ENCODE results near the gene FKBP2. TPM values are rescaled to one million over a fixed set of nuclear protein-coding genes. Genes with fewer than 3 reads are reported as not detected.

Gene FKBP2
- total and polyA plus RNA-seq, 4 donors, result 60.8 to 241 (median 124) TPM

GRCh38 chr11:64275031-64275800, 34.3 kb downstream of the FKBP2 start:
- no peak for TF ChIP-seq GABPA (IDR thresholded peaks at IDR 0.05 in 1 of 2, conservative IDR thresholded peaks at IDR 0.05 in 1 of 2)
- TF ChIP-seq RAD21 (IDR thresholded peaks at IDR 0.05), result no peak
- TF ChIP-seq FOXA1 (IDR thresholded peaks at IDR 0.05), result no peak
- TF ChIP-seq EGR1 (IDR thresholded peaks at IDR 0.05; ENCODE audit: low read depth in 2 of 2), result no peak
- TF ChIP-seq YY1 (IDR thresholded peaks at IDR 0.05), result no peak
- TF ChIP-seq MAX (IDR thresholded peaks at IDR 0.05), result no peak
- TF ChIP-seq HNF4A (conservative IDR thresholded peaks at IDR 0.05), result no peak
- TF ChIP-seq CTCF (IDR thresholded peaks at IDR 0.05; ENCODE audit: low read depth, low read length, missing input control), result no peak
- Histone ChIP-seq H3K9me3 (ENCODE audit: control insufficient read depth in 4 of 4, low read length in 3 of 4) (no peaks in the 10 kb centered on the region), H3K36me3 (ENCODE audit: control insufficient read depth in 4 of 4, insufficient read depth in 3 of 4, low read depth in 1 of 4, low read length in 3 of 4) (peaks cover 0 to 21% (median 7%) of the 10 kb centered on the region in 4 donors), H3K4me1 (ENCODE audit: control insufficient read depth in 4 of 4, insufficient read depth in 4 of 4, low read length in 3 of 4) (peaks cover 6 to 23% (median 13%) of the 10 kb centered on the region in 4 donors), H3K27ac (ENCODE audit: low read depth in 1 of 2, low read length in 2 of 2) (no peak overlapping the region), H3K9ac (ENCODE audit: low read depth in 1 of 2, low read length in 2 of 2) (no peak overlapping the region), H3K27me3 (ENCODE audit: control insufficient read depth in 4 of 4, insufficient read depth in 4 of 4, low read length in 3 of 4) (no peaks in the 10 kb centered on the region), H3K4me3 (ENCODE audit: low read depth in 1 of 3, low read length in 3 of 3) (no peak overlapping the region)
- 95% methylated on average over 15 of the region's 15 CpGs for WGBS
- no peak for DNase-seq (ENCODE audit: low spot score)

- 88% methylated on average over 2 of the region's 2 CpGs for WGBS
- no peak overlapping the region for H3K9ac ChIP-seq (ENCODE audit: low read depth in 1 of 2, low read length in 2 of 2)
- TF ChIP-seq GABPA (IDR thresholded peaks at IDR 0.05 in 1 of 2, conservative IDR thresholded peaks at IDR 0.05 in 1 of 2), result no peak
- no peak for TF ChIP-seq TAF1 (conservative IDR thresholded peaks at IDR 0.05)
- TF ChIP-seq FOXA2 (IDR thresholded peaks at IDR 0.05), result no peak
- TF ChIP-seq HNF4G (IDR thresholded peaks at IDR 0.05), result no peak
- TF ChIP-seq SP1 (IDR thresholded peaks at IDR 0.05), result no peak
- no peak for TF ChIP-seq JUND (IDR thresholded peaks at IDR 0.05)
- no peak overlapping the region for H3K4me3 ChIP-seq (ENCODE audit: low read depth in 1 of 3, low read length in 3 of 3)
- peaks cover 6 to 23% (median 13%) of the 10 kb centered on the region in 4 donors for H3K4me1 ChIP-seq (ENCODE audit: control insufficient read depth in 4 of 4, insufficient read depth in 4 of 4, low read length in 3 of 4)
- no peaks in the 10 kb centered on the region for H3K9me3 ChIP-seq (ENCODE audit: control insufficient read depth in 4 of 4, low read length in 3 of 4)
- DNase-seq (ENCODE audit: low spot score), result no peak
- no peak overlapping the region for H3K27ac ChIP-seq (ENCODE audit: low read depth in 1 of 2, low read length in 2 of 2)
- H3K27me3 ChIP-seq (ENCODE audit: control insufficient read depth in 4 of 4, insufficient read depth in 4 of 4, low read length in 3 of 4), result no peaks in the 10 kb centered on the region
- peaks cover 0 to 21% (median 7%) of the 10 kb centered on the region in 4 donors for H3K36me3 ChIP-seq (ENCODE audit: control insufficient read depth in 4 of 4, insufficient read depth in 3 of 4, low read depth in 1 of 4, low read length in 3 of 4)
Observed at GRCh38 chr11:64275841-64276240, 34.9 kb downstream of the FKBP2 start.

GRCh38 chr11:64276653-64277431, 35.9 kb downstream of the FKBP2 start:
- no peak for DNase-seq (ENCODE audit: low spot score)
- H3K4me1 ChIP-seq (ENCODE audit: control insufficient read depth in 4 of 4, insufficient read depth in 4 of 4, low read length in 3 of 4), result peaks cover 6 to 18% (median 11%) of the 10 kb centered on the region in 4 donors
- peaks cover 0 to 21% (median 7%) of the 10 kb centered on the region in 4 donors for H3K36me3 ChIP-seq (ENCODE audit: control insufficient read depth in 4 of 4, insufficient read depth in 3 of 4, low read depth in 1 of 4, low read length in 3 of 4)
- no peak overlapping the region for H3K4me3 ChIP-seq (ENCODE audit: low read depth in 1 of 3, low read length in 3 of 3)
- WGBS, result 89% methylated on average over 17 of the region's 17 CpGs
- no peaks in the 10 kb centered on the region for H3K27me3 ChIP-seq (ENCODE audit: control insufficient read depth in 4 of 4, insufficient read depth in 4 of 4, low read length in 3 of 4)
- no peak overlapping the region for H3K27ac ChIP-seq (ENCODE audit: low read depth in 1 of 2, low read length in 2 of 2)
- H3K9ac ChIP-seq (ENCODE audit: low read depth in 1 of 2, low read length in 2 of 2), result no peak overlapping the region
- no peaks in the 10 kb centered on the region for H3K9me3 ChIP-seq (ENCODE audit: control insufficient read depth in 4 of 4, low read length in 3 of 4)
- no peak for TF ChIP-seq GABPA (IDR thresholded peaks at IDR 0.05 in 1 of 2, conservative IDR thresholded peaks at IDR 0.05 in 1 of 2)
- TF ChIP-seq TAF1 (conservative IDR thresholded peaks at IDR 0.05), result no peak
- no peak for TF ChIP-seq RAD21 (IDR thresholded peaks at IDR 0.05)
- no peak for TF ChIP-seq YY1 (IDR thresholded peaks at IDR 0.05)
- TF ChIP-seq REST (IDR thresholded peaks at IDR 0.05), result no peak
- TF ChIP-seq JUND (IDR thresholded peaks at IDR 0.05), result no peak
- no peak for TF ChIP-seq HNF4G (IDR thresholded peaks at IDR 0.05)
- no peak for TF ChIP-seq ZBTB33 (IDR thresholded peaks at IDR 0.05)
- no peak for TF ChIP-seq ATF3 (IDR thresholded peaks at IDR 0.05)
- TF ChIP-seq HNF4A (conservative IDR thresholded peaks at IDR 0.05), result no peak
- no peak for TF ChIP-seq MAX (IDR thresholded peaks at IDR 0.05)
- TF ChIP-seq EGR1 (IDR thresholded peaks at IDR 0.05; ENCODE audit: low read depth in 2 of 2), result no peak

Measured in liver (tissue), 9 donors.